ENCODE data around the gene MAEL.

MAEL gene

DNA sequence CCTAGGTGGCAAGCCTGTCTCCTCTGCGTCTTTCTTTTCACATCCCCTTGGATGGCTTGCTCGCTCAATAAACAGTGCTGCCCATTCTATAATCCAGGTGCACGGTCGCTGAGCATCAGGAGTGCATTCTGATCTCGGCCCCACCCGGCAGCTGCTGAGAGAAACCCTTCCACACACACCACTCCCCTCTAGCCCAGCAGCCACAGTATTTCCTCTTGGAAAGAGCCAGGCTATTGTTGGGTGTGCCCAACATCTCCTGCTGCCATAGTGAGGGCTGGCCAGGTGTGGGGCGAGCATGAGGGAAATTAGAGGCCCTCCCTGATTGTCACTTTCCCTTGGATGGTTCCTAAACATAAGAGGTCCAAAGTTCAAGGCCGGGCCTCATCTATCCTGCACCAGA is 76.4 kb downstream of the MAEL start:
- Histone ChIP-seq H3K27me3 (ENCODE audit: insufficient read depth, low read length, poor library complexity, severe bottlenecking) (no peaks in the 10 kb centered on the region), H3K4me3 (ENCODE audit: low read length, poor library complexity, severe bottlenecking) (no peak overlapping the region), H3K9me2 (replicated peaks; ENCODE audit: low read depth, low read length) (no peaks in the 10 kb centered on the region), H4K20me1 (ENCODE audit: insufficient read depth, low read length, poor library complexity, severe bottlenecking) (no peaks in the 10 kb centered on the region), H2AFZ (ENCODE audit: low read length) (no peak overlapping the region), H3K9ac (ENCODE audit: low read depth, low read length, poor library complexity, severe bottlenecking) (no peak overlapping the region), H3K4me2 (ENCODE audit: low read depth, low read length, poor library complexity, severe bottlenecking) (no peak overlapping the region), H3F3A (ENCODE audit: low read depth) (no peaks in the 10 kb centered on the region), H3K79me2 (ENCODE audit: insufficient read depth, low read length) (no peaks in the 10 kb centered on the region), H3K36me3 (ENCODE audit: insufficient read depth, low read length) (peaks cover 68% of the 10 kb centered on the region; the same call in 1 of the 2 replicates), H3K9me3 (ENCODE audit: insufficient read depth, low read depth, low read length) (no peaks in the 10 kb centered on the region), H3K4me1 (ENCODE audit: insufficient read depth, low read length, poor library complexity, severe bottlenecking) (no peaks in the 10 kb centered on the region)
- TF ChIP-seq EZH2phosphoT487 (IDR thresholded peaks at IDR 0.05; ENCODE audit: borderline replicate concordance) = no peak
- TF ChIP-seq, protein P1, sequence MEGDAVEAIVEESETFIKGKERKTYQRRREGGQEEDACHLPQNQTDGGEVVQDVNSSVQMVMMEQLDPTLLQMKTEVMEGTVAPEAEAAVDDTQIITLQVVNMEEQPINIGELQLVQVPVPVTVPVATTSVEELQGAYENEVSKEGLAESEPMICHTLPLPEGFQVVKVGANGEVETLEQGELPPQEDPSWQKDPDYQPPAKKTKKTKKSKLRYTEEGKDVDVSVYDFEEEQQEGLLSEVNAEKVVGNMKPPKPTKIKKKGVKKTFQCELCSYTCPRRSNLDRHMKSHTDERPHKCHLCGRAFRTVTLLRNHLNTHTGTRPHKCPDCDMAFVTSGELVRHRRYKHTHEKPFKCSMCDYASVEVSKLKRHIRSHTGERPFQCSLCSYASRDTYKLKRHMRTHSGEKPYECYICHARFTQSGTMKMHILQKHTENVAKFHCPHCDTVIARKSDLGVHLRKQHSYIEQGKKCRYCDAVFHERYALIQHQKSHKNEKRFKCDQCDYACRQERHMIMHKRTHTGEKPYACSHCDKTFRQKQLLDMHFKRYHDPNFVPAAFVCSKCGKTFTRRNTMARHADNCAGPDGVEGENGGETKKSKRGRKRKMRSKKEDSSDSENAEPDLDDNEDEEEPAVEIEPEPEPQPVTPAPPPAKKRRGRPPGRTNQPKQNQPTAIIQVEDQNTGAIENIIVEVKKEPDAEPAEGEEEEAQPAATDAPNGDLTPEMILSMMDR (conservative IDR thresholded peaks at IDR 0.05; ENCODE audit: low read length) = no peak

DNA sequence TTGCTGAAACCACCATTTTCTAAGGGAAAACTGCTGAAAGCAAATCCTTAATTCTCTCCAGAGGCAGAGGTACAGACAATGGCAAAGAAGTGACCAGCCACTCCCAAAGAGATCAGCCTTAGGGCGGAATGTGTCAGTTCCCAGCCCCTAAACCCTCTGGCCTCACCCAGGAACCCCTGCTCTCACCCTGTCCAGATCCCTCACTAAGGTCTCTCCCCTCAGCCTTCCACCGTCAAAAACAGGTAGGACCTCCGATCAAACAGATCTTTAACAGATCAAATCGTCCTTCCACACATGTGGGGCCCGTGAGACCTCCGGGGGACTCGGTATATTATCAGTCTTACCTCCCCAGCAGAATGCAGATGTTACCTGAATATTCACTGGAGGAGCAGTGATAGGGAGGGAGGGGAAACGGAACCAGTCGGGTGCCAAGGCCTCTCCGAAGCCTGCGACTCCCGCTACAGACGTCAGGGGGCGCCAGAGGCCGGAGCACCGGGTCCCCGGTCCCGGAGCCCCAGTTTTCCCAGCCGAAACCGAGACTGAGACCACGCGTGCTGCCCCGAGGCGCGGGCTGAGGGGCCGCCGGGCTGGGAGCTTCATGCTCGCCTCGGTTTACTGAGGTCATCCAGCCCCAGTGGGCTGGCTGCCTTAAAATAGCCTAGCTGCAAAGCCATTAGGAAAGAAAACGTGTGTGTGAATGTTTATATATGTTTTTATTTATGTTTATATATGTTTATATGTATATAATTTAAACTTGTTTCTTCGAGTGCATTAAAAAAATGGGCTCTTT is 77.4 kb downstream of the MAEL start:
- TF ChIP-seq, protein P1 (conservative IDR thresholded peaks at IDR 0.05; ENCODE audit: low read length) = peak; percentile 95
- TF ChIP-seq EZH2phosphoT487 (IDR thresholded peaks at IDR 0.05; ENCODE audit: borderline replicate concordance) = no peak
- no peaks in the 10 kb centered on the region for H3K4me1 ChIP-seq (ENCODE audit: insufficient read depth, low read length, poor library complexity, severe bottlenecking)
- H3K4me3 ChIP-seq (ENCODE audit: low read length, poor library complexity, severe bottlenecking) = no peak overlapping the region
- peaks cover 70% of the 10 kb centered on the region; the same call in 1 of the 2 replicates for H3K36me3 ChIP-seq (ENCODE audit: insufficient read depth, low read length)
- no peaks in the 10 kb centered on the region for H3K79me2 ChIP-seq (ENCODE audit: insufficient read depth, low read length)
- no peak overlapping the region for H3K4me2 ChIP-seq (ENCODE audit: low read depth, low read length, poor library complexity, severe bottlenecking)
- H3K27me3 ChIP-seq (ENCODE audit: insufficient read depth, low read length, poor library complexity, severe bottlenecking) = no peaks in the 10 kb centered on the region
- no peak overlapping the region for H2AFZ ChIP-seq (ENCODE audit: low read length)
- H3K9me3 ChIP-seq (ENCODE audit: insufficient read depth, low read depth, low read length) = no peaks in the 10 kb centered on the region
- H4K20me1 ChIP-seq (ENCODE audit: insufficient read depth, low read length, poor library complexity, severe bottlenecking) = no peaks in the 10 kb centered on the region
- no peaks in the 10 kb centered on the region for H3F3A ChIP-seq (ENCODE audit: low read depth)
- no peak overlapping the region for H3K9ac ChIP-seq (ENCODE audit: low read depth, low read length, poor library complexity, severe bottlenecking)
- H3K9me2 ChIP-seq (replicated peaks; ENCODE audit: low read depth, low read length) = no peaks in the 10 kb centered on the region

DNA sequence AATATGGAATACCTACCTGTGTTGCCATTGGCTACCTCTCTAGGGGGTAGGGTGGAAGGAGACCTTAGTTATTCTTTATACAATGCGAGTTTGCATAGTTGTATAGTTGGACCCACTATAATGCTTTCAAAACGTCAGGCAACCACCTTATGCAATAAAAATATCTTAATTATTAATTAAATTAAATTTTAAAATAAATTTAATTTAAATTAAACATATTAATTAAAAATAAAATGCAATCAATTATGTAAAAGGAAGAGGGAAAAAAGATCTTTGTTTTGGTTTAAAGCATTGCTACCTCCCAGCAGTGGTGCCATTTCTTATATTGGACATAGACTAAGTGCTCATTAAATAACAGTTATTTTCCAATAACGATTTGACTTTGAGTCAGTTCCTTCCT is 78.8 kb downstream of the MAEL start:
- TF ChIP-seq EZH2phosphoT487 (IDR thresholded peaks at IDR 0.05; ENCODE audit: borderline replicate concordance) = no peak
- TF ChIP-seq, protein P1 (conservative IDR thresholded peaks at IDR 0.05; ENCODE audit: low read length) = no peak
- Histone ChIP-seq H2AFZ (ENCODE audit: low read length) (no peak overlapping the region), H3K4me2 (ENCODE audit: low read depth, low read length, poor library complexity, severe bottlenecking) (no peak overlapping the region), H3K79me2 (ENCODE audit: insufficient read depth, low read length) (no peaks in the 10 kb centered on the region), H3K4me3 (ENCODE audit: low read length, poor library complexity, severe bottlenecking) (no peak overlapping the region), H3K27me3 (ENCODE audit: insufficient read depth, low read length, poor library complexity, severe bottlenecking) (no peaks in the 10 kb centered on the region), H3K4me1 (ENCODE audit: insufficient read depth, low read length, poor library complexity, severe bottlenecking) (no peaks in the 10 kb centered on the region), H3K9ac (ENCODE audit: low read depth, low read length, poor library complexity, severe bottlenecking) (no peak overlapping the region), H3F3A (ENCODE audit: low read depth) (no peaks in the 10 kb centered on the region), H3K9me2 (replicated peaks; ENCODE audit: low read depth, low read length) (no peaks in the 10 kb centered on the region), H3K9me3 (ENCODE audit: insufficient read depth, low read depth, low read length) (no peaks in the 10 kb centered on the region), H3K36me3 (ENCODE audit: insufficient read depth, low read length) (peaks cover 75% of the 10 kb centered on the region; the same call in 1 of the 2 replicates), H4K20me1 (ENCODE audit: insufficient read depth, low read length, poor library complexity, severe bottlenecking) (no peaks in the 10 kb centered on the region)

All from Loucy (cell line).